ENCODE results near the gene AQP4. TPM values are rescaled to one million over a fixed set of nuclear protein-coding genes. Genes with fewer than 3 reads are reported as not detected.

AQP4 gene
- total RNA-seq, 1 donor from 2014 or later, result not detected

- H3K27ac Mint-ChIP-seq (ENCODE audit: unreplicated experiment), result no peak overlapping the region
- TF ChIP-seq CTCF (IDR thresholded peaks at IDR 0.05), result no peak
- peaks cover 13% of the 10 kb centered on the region for H3K9me3 Mint-ChIP-seq (ENCODE audit: low read depth)
- H3K27me3 Mint-ChIP-seq (ENCODE audit: low read depth), result peaks cover 2% of the 10 kb centered on the region
- H3K4me1 Mint-ChIP-seq (ENCODE audit: low read depth), result no peaks in the 10 kb centered on the region
- H3K36me3 Mint-ChIP-seq (ENCODE audit: low read depth), result peaks cover 2% of the 10 kb centered on the region
- H3K4me3 Mint-ChIP-seq (ENCODE audit: unreplicated experiment), result no peak overlapping the region
- no peak for DNase-seq (ENCODE audit: low spot score)
These were observed 35.5 kb upstream of the AQP4 start for GRCh38 chr18:26901020-26901419.

GRCh38 chr18:26894426-26894825 is 28.9 kb upstream of the AQP4 start:
- Mint-ChIP-seq H3K27me3 (ENCODE audit: low read depth) (peaks cover 6% of the 10 kb centered on the region), H3K36me3 (ENCODE audit: low read depth) (no peaks in the 10 kb centered on the region), H3K4me3 (ENCODE audit: unreplicated experiment) (no peak overlapping the region), H3K4me1 (ENCODE audit: low read depth) (no peaks in the 10 kb centered on the region), H3K27ac (ENCODE audit: unreplicated experiment) (no peak overlapping the region), H3K9me3 (ENCODE audit: low read depth) (no peaks in the 10 kb centered on the region)
- no peak for DNase-seq (ENCODE audit: low spot score)
- TF ChIP-seq CTCF (IDR thresholded peaks at IDR 0.05), result no peak

GRCh38 chr18:26893996-26894395 is 28.5 kb upstream of the AQP4 start:
- DNase-seq (ENCODE audit: low spot score), result no peak
- peaks cover 9% of the 10 kb centered on the region for H3K27me3 Mint-ChIP-seq (ENCODE audit: low read depth)
- H3K9me3 Mint-ChIP-seq (ENCODE audit: low read depth), result no peaks in the 10 kb centered on the region
- no peak for TF ChIP-seq CTCF (IDR thresholded peaks at IDR 0.05)
- H3K4me1 Mint-ChIP-seq (ENCODE audit: low read depth), result no peaks in the 10 kb centered on the region
- H3K36me3 Mint-ChIP-seq (ENCODE audit: low read depth), result no peaks in the 10 kb centered on the region
- H3K4me3 Mint-ChIP-seq (ENCODE audit: unreplicated experiment), result no peak overlapping the region
- H3K27ac Mint-ChIP-seq (ENCODE audit: unreplicated experiment), result no peak overlapping the region

- H3K27ac Mint-ChIP-seq (ENCODE audit: unreplicated experiment), result no peak overlapping the region
- DNase-seq (ENCODE audit: low spot score), result no peak
- H3K4me1 Mint-ChIP-seq (ENCODE audit: low read depth), result no peaks in the 10 kb centered on the region
- H3K4me3 Mint-ChIP-seq (ENCODE audit: unreplicated experiment), result no peak overlapping the region
- H3K36me3 Mint-ChIP-seq (ENCODE audit: low read depth), result no peaks in the 10 kb centered on the region
- H3K9me3 Mint-ChIP-seq (ENCODE audit: low read depth), result no peaks in the 10 kb centered on the region
- TF ChIP-seq CTCF (IDR thresholded peaks at IDR 0.05), result no peak
- peaks cover 11% of the 10 kb centered on the region for H3K27me3 Mint-ChIP-seq (ENCODE audit: low read depth)
These were observed 22.8 kb upstream of the AQP4 start for GRCh38 chr18:26888259-26888658.

- H3K36me3 Mint-ChIP-seq (ENCODE audit: low read depth), result no peaks in the 10 kb centered on the region
- H3K4me1 Mint-ChIP-seq (ENCODE audit: low read depth), result no peaks in the 10 kb centered on the region
- H3K4me3 Mint-ChIP-seq (ENCODE audit: unreplicated experiment), result no peak overlapping the region
- DNase-seq (ENCODE audit: low spot score), result no peak
- no peak for TF ChIP-seq CTCF (IDR thresholded peaks at IDR 0.05)
- no peaks in the 10 kb centered on the region for H3K9me3 Mint-ChIP-seq (ENCODE audit: low read depth)
- no peak overlapping the region for H3K27ac Mint-ChIP-seq (ENCODE audit: unreplicated experiment)
- H3K27me3 Mint-ChIP-seq (ENCODE audit: low read depth), result peaks cover under 1% of the 10 kb centered on the region
These were observed 9.6 kb upstream of the AQP4 start for GRCh38 chr18:26875040-26875654.
